K562 (cell line): ENCODE measurements around the gene SPATA21. TPM values are rescaled to one million over a fixed set of nuclear protein-coding genes. Genes with fewer than 3 reads are reported as not detected.

Experiments used
- BCOR ChIP-seq: fragments of 450-650 bp; IDR thresholded peaks from 2 replicates; pipeline ENCODE4 v1.6.1; 2016
- CHD7 ChIP-seq: fragments of 200-600 bp; sonication (generic); IDR thresholded peaks from one replicate; pipeline ENCODE4 v1.6.1; 2012; ENCODE audit warnings: mild to moderate bottlenecking, low read depth, low read length, inconsistent platforms
- EGR1 ChIP-seq: fragments of 450-650 bp; conservative IDR thresholded peaks from 2 replicates; pipeline ENCODE4 v1.6.1; 2017; ENCODE audit warnings: mild to moderate bottlenecking
- FOXA3 ChIP-seq, 2 experiments: fragments of 450-650 bp in 1 of 2; sonication (generic) in 1 of 2; formaldehyde crosslinking; IDR thresholded peaks in 1 of 2; conservative IDR thresholded peaks in 1 of 2; 2 replicates each; pipeline versions ENCODE4 v1.4.0 to v1.8.0; 2020 to 2022; ENCODE audit warnings: mild to moderate bottlenecking in 2 of 2, missing genetic modification reagents in 1 of 2
- GATA2 ChIP-seq: sonication (generic); formaldehyde crosslinking; IDR thresholded peaks from 2 replicates; pipeline ENCODE4 v1.4.0; 2020; ENCODE audit warnings: mild to moderate bottlenecking, missing genetic modification reagents
- KLF13 ChIP-seq: fragments of 450-650 bp; IDR thresholded peaks from 2 replicates; pipeline ENCODE4 v1.6.1; 2016; ENCODE audit warnings: missing genetic modification characterization, low read depth, mild to moderate bottlenecking, missing compliant biosample characterization, moderate library complexity, borderline replicate concordance
- MTF1 ChIP-seq: fragments of 250-450 bp; sonication (Bioruptor Pico); IDR thresholded peaks from 2 replicates; pipeline ENCODE4 v1.9.0; 2021; ENCODE audit warnings: moderate library complexity, mild to moderate bottlenecking, inconsistent platforms, borderline replicate concordance
- POLR3G ChIP-seq: IDR thresholded peaks from 2 replicates; pipeline ENCODE4 v1.6.1; 2011; ENCODE audit not compliant: insufficient read length, insufficient replicate concordance; ENCODE audit errors: extremely low read depth
- RFX5 ChIP-seq: IDR thresholded peaks from 2 replicates; pipeline ENCODE4 v1.6.1; 2011; ENCODE audit warnings: low read depth, mild to moderate bottlenecking, improper control_type of control experiment, low read length
- SMARCC2 ChIP-seq: fragments of 450-650 bp; IDR thresholded peaks from 2 replicates; pipeline ENCODE4 v1.6.1; 2017; ENCODE audit warnings: antibody characterized with exemption, moderate library complexity, mild to moderate bottlenecking, low read depth
- TGIF2 ChIP-seq: sonication (generic); formaldehyde crosslinking; IDR thresholded peaks from 2 replicates; pipeline ENCODE4 v1.8.1; 2022; ENCODE audit warnings: mild to moderate bottlenecking, missing genetic modification reagents, moderate library complexity
- ZNF384 ChIP-seq: IDR thresholded peaks from 2 replicates; pipeline ENCODE4 v1.6.1; 2012; ENCODE audit warnings: low read depth, low read length, improper control_type of control experiment
- polyA plus RNA-seq, 8 experiments: library from polyadenylated mRNA; depleted of rRNA in 4 of 8; stranded (reverse) in 5 of 8; unstranded in 3 of 8; fragments of >200 nt; fragmentation: Nextera tagmentation in 2 of 8; fragmentation: Illumina TruSeq in 1 of 8; extraction: Ambion mirVana in 2 of 8; extraction: Trizol in 1 of 8; gene quantifications; 2 replicates each; pipeline versions ENCODE4 v1.2.1 to v1.2.3, GENCODE V29; 2011 to 2014; ENCODE audit warnings: inconsistent platforms in 1 of 8, missing spikeins in 1 of 8
- total RNA-seq, 7 experiments: library from RNA; depleted of rRNA in 6 of 7; stranded (reverse); fragments of >200 nt in 6 of 7; fragmentation: Illumina TruSeq in 2 of 7; extraction: Trizol in 2 of 7; gene quantifications; 2 replicates each; pipeline versions ENCODE4 v1.2.1 to v1.2.3, GENCODE V29; 2011 to 2021; ENCODE audit warnings: low replicate concordance in 1 of 7
- TF ChIP-seq, protein P1 (sequence below), 2 experiments: IDR thresholded peaks; 2 replicates each; pipeline ENCODE4 v1.6.1; 2011; ENCODE audit warnings: borderline replicate concordance in 1 of 2, control low read depth in 1 of 2, low read depth in 1 of 2, low read length in 1 of 2, mild to moderate bottlenecking in 1 of 2, mixed read lengths in 1 of 2, moderate library complexity in 1 of 2; ENCODE audit not compliant: insufficient read depth in 1 of 2, insufficient read length in 1 of 2, poor library complexity in 1 of 2, severe bottlenecking in 1 of 2; ENCODE audit errors: extremely low read depth in 1 of 2

SPATA21 gene
- total and polyA plus RNA-seq, 9 of the 15 experiments (the other 6 are each of a cell fraction or from before 2014, with no cell fraction given): 0.10 to 0.36 (median 0.13) TPM; not detected in 3

- TF ChIP-seq FOXA3 (CRISPR knock-in tag; conservative IDR thresholded peaks at IDR 0.05 in 1 of 2, IDR thresholded peaks at IDR 0.05 in 1 of 2): peak in 1 of 2 experiments; percentile 60; a peak in 2 of 4 replicates
- peak; percentile 98 for TF ChIP-seq KLF13 (tag)
- TF ChIP-seq TGIF2 (CRISPR knock-in tag): 0 out of 2 replicates have a peak, but pooled peaks have one; percentile 19
- 0 out of 2 replicates have a peak, but pooled peaks have one; percentile 15 for TF ChIP-seq RFX5
- TF ChIP-seq EGR1: 0 out of 2 replicates have a peak, but pooled peaks have one; percentile 7
- no peak; the same call in 1 of the 2 replicates for TF ChIP-seq BCOR
- no peak for TF ChIP-seq CHD7
- TF ChIP-seq ZNF384: peak; percentile 64
- no peak for TF ChIP-seq MTF1 (CRISPR knock-in tag)
- no peak for TF ChIP-seq SMARCC2
- TF ChIP-seq, protein P1, sequence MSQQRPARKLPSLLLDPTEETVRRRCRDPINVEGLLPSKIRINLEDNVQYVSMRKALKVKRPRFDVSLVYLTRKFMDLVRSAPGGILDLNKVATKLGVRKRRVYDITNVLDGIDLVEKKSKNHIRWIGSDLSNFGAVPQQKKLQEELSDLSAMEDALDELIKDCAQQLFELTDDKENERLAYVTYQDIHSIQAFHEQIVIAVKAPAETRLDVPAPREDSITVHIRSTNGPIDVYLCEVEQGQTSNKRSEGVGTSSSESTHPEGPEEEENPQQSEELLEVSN (IDR thresholded peaks at IDR 0.05; ENCODE audit: borderline replicate concordance in 1 of 2, extremely low read depth in 1 of 2, insufficient read depth in 1 of 2, insufficient read length in 1 of 2, low read depth in 1 of 2, low read length in 1 of 2, poor library complexity in 1 of 2, severe bottlenecking in 1 of 2): peak; percentile 89 to 96
- TF ChIP-seq POLR3G: no peak
- no peak for TF ChIP-seq GATA2 (CRISPR knock-in tag)
These were observed 3.5 kb upstream of the SPATA21 start, which contains the start of gene NECAP2 (continued) for GRCh38 chr1:16440470-16441281.
